SK-N-MC (cell line): ENCODE data around the gene APELA.

Experiments used
- DNase-seq: peaks from one replicate; pipeline ENCODE4 v3.0.0-alpha.2; 2011; ENCODE audit warnings: low read depth, low spot score
- H3K27ac ChIP-seq: fragments of 200-600 bp; sonication (generic); 2 replicates; pipeline ENCODE4 v1.5.1; 2016; ENCODE audit warnings: mixed run types
- H3K36me3 ChIP-seq: fragments of 200-600 bp; sonication (generic); 2 replicates; pipeline ENCODE4 v1.6.1; 2017; ENCODE audit warnings: antibody characterized with exemption, low read length, mixed read lengths; ENCODE audit not compliant: insufficient read depth
- H3K4me3 ChIP-seq: fragments of 200-600 bp; sonication (generic); 2 replicates; pipeline ENCODE4 v1.5.1; 2016
- H3K9ac ChIP-seq: fragments of 200-600 bp; sonication (generic); 2 replicates; pipeline ENCODE4 v1.8.0; 2017; ENCODE audit warnings: mixed run types, mixed read lengths; ENCODE audit not compliant: insufficient read length
- H3K9me3 ChIP-seq: fragments of 200-600 bp; sonication (generic); 2 replicates; pipeline ENCODE4 v1.6.1; 2017; ENCODE audit warnings: low read depth, mild to moderate bottlenecking, antibody characterized with exemption, low read length, moderate library complexity, mixed read lengths
- EZH2 ChIP-seq: fragments of 200-600 bp; sonication (generic); IDR thresholded peaks from one replicate; pipeline ENCODE4 v1.6.1; 2017; ENCODE audit warnings: antibody characterized with exemption
- FOXP2 ChIP-seq: optimal IDR thresholded peaks from 2 replicates; pipeline ENCODE3; 2011; ENCODE audit warnings: mild to moderate bottlenecking, moderate library complexity; ENCODE audit not compliant: insufficient read depth; ENCODE audit errors: extremely low read length, control extremely low read depth
- POLR2AphosphoS5 ChIP-seq: IDR thresholded peaks from 2 replicates; pipeline ENCODE4 v1.6.1; 2012; ENCODE audit warnings: mild to moderate bottlenecking, low read depth, low read length, borderline replicate concordance

The APELA gene

DNA sequence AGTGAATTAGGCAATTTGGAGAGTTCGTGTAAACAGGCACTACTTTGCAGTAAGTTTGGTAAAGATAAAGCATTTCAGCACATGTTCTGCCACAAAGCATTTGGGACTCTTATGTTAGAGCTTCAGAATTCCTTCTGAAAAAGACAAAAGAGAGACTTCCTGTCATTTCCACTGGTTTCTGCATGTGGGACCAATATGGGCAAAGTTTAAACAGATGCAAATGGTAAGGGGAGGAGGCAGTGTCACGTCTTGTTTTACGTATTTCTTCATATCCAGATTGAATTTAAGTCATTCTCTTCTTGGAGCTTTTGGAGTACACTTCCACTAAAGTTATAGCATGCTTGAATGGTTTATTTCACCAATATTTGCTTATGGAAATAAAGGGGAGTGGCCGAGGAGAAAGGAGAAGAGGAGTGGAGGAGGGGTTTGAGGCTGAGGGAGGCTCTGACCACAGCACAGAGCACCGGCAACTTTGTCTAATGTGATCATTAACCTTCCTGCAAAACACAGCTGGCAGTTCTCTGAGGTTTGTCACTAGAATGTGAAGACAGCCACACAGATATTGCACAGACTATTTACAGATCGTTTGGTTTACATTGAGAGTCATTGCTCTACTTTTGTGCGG is at the start of gene APELA:
Gene APELA, plus strand, starts transcription at position 479 of the 625 bp plus-strand sequence. CDS start 154 bp downstream, outside the sequence.
- DNase-seq = no peak
- H3K4me3 ChIP-seq = peak within 1 kb of the TSS; percentile 83
- H3K36me3 ChIP-seq = no peaks in the 10 kb centered on the region
- peak within 1 kb of the TSS; percentile 94 for H3K27ac ChIP-seq
- H3K9ac ChIP-seq = peak within 1 kb of the TSS; percentile 74
- peak; percentile 72 for TF ChIP-seq POLR2AphosphoS5
- TF ChIP-seq FOXP2 = no peak
- no peak for TF ChIP-seq EZH2
- no peaks in the 10 kb centered on the region for H3K9me3 ChIP-seq

DNA sequence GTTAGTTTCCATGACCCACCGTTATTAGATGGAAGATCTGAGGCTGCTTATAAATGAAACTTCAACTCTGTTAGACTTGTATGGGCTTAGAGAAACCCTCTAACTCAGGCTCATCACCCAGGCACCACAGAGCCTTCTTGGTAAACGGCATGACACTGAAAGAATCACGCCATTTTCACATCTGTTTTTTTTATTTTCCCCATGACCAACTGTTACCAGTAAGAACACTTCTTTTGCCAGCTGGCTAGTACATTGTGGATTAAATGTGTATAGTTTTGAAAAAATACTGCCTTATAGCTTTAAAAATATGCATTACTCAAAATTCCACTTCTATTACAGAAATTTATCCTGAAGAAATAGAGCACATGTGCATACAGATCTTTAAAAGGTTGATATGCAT is 48.0 kb upstream of the APELA start:
- DNase-seq = no peak
- H3K4me3 ChIP-seq = no peak overlapping the region
- no peaks in the 10 kb centered on the region for H3K36me3 ChIP-seq
- no peak overlapping the region for H3K9ac ChIP-seq
- H3K27ac ChIP-seq = peak overlapping the region; percentile 85
- TF ChIP-seq POLR2AphosphoS5 (no peak), FOXP2 (no peak), EZH2 (no peak)
- H3K9me3 ChIP-seq = no peaks in the 10 kb centered on the region

DNA sequence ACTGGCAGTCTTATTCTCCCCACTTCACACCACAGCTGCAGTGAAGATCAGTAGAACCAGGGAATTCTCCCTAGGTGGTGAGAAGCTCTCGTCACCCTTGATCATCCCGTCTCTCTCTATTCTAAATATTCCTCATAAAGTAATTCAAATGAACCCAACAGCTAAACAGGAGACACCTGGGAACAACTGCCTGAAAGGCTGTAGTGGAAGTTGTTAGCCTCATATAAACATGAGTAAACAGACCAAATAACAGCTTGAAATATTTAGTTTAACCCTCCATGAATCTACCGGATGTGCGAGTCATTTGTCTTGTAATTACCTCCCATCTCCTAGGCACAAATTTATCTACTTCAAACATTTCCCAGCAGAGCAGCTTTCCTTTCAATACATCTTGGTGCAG is 30.4 kb upstream of the APELA start:
- Histone ChIP-seq H3K27ac (peak overlapping the region; percentile 90), H3K9ac (peak overlapping the region; percentile 67), H3K36me3 (no peaks in the 10 kb centered on the region), H3K4me3 (peak overlapping the region; percentile 66), H3K9me3 (no peaks in the 10 kb centered on the region)
- DNase-seq = no peak
- no peak for TF ChIP-seq FOXP2
- TF ChIP-seq POLR2AphosphoS5 = no peak
- no peak for TF ChIP-seq EZH2

- peak overlapping the region; percentile 67 for H3K9ac ChIP-seq
- DNase-seq = no peak
- H3K4me3 ChIP-seq = peak overlapping the region; percentile 66
- no peak for TF ChIP-seq POLR2AphosphoS5
- TF ChIP-seq EZH2 = no peak
- TF ChIP-seq FOXP2 = no peak
- H3K9me3 ChIP-seq = no peaks in the 10 kb centered on the region
- H3K36me3 ChIP-seq = no peaks in the 10 kb centered on the region
- peak overlapping the region; percentile 90 for H3K27ac ChIP-seq
Observed at GRCh38 chr4:164847016-164847415, 30.0 kb upstream of the APELA start.

DNA sequence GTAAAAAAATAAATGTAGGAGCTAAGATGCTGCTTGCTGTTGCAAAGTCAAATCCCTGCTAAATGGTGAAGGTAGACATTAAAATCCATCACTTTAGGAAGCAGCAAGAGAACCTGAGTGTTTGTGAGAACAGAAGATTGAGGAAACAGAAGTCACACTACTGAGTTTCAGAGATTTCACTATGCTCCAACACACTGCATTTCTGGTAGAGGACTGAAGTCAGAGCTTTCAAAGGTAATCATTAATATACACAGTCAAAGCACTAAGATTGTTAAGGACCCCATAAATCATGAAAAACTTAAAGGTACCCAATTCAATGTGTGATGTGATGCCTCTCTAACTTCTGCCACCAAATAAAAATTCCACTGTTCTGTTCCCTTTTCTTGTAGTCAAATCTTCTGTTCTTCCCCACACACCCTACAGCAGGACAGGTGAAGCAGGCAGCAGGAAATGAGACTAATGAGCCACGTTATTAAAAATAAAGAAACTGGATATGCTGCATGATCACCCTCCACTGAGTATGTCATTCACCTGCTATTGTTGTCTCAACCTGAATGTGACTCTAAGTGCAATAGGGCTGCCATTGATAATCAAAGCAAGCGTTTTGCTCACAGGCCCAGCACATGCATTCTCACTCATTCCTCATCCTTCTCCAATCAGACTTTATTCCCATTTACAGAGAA is 28.9 kb upstream of the APELA start:
- TF ChIP-seq POLR2AphosphoS5 (no peak), EZH2 (no peak), FOXP2 (no peak)
- Histone ChIP-seq H3K4me3 (no peak overlapping the region), H3K9me3 (no peaks in the 10 kb centered on the region), H3K9ac (no peak overlapping the region), H3K27ac (peak overlapping the region; percentile 25; the same call in 1 of the 2 replicates), H3K36me3 (no peaks in the 10 kb centered on the region)
- no peak for DNase-seq

DNA sequence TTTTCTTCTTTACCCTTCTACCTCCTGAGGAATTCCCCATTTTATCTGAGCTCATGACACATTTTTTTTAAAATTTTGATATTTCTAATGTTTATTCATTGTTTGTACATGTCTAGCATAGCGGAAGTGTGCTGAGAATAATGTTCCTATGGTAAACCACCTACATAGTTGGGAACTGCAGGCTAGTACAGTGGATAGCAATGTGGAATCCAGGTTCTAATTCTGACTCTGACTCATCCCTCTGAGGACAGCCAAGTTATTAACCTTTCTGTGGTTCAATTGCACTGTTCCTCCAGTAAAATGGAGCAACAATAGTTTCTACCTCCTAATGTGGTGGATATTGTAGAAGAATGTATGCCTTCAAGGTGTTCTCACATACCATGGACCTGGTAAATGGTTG is 20.6 kb upstream of the APELA start:
- TF ChIP-seq POLR2AphosphoS5 (no peak), FOXP2 (no peak), EZH2 (no peak)
- Histone ChIP-seq H3K9me3 (no peaks in the 10 kb centered on the region), H3K36me3 (no peaks in the 10 kb centered on the region), H3K27ac (no peak overlapping the region), H3K9ac (no peak overlapping the region), H3K4me3 (no peak overlapping the region)
- no peak for DNase-seq

DNA sequence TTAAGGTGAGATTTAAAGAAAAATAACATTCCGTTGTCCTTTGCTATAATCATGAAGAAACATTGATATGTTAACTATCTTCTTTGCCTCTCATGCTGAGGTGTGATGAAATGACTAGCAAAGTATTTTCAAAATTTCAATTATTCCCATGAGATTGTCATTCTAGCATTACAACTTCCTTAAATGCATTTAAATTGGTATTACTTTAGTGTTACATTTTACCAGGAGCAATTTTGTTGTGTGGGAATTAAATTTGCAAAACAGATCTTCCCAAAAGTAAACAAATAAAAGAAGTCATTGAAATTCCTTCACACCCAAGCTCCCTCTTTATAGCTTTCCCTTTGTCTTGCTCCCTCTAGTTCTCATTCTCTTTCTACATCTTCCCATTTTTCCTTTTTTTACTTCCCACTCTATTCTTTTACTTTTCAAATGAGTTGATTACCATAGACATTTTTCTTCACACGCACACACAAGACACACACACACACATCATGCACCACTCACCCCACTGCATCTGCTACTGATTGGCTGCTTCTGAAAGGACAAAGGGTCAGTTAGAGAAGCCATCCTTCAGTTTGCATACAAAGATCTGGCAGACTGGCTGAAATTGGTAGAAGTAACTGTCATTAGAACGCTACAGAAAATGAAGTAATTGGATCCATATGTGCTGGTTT is 10.0 kb upstream of the APELA start:
- peak overlapping the region; percentile 49 for H3K9ac ChIP-seq
- DNase-seq = no peak
- H3K27ac ChIP-seq = peak overlapping the region; percentile 72

DNA sequence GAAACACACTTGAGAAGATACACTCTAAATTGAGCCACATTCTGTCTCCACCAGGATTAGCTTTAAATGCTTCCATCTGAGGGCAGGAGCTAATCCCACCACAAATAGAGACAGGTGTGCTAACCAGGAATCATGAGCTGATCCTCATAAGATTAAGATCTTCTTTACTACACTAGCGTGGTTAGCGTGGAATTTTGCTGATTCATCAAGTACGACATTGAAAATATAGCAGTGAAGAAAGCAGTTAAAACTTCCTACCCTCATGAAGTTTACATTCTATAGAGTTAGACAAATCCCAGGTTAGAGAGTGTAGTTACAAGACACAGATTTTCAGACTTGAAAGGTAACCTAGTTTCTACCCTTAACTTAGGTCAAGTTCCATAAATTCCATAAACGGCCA is 5.3 kb upstream of the APELA start:
- Histone ChIP-seq H3K9ac (no peak overlapping the region), H3K9me3 (no peaks in the 10 kb centered on the region), H3K27ac (no peak overlapping the region), H3K36me3 (no peaks in the 10 kb centered on the region), H3K4me3 (no peak overlapping the region)
- no peak for TF ChIP-seq FOXP2
- TF ChIP-seq EZH2 = no peak
- TF ChIP-seq POLR2AphosphoS5 = no peak
- DNase-seq = no peak

More for the DNA sequence above, 10.0 kb upstream of the APELA start:
- H3K4me3 ChIP-seq = peak overlapping the region; percentile 72
- no peaks in the 10 kb centered on the region for H3K9me3 ChIP-seq
- no peak for TF ChIP-seq POLR2AphosphoS5
- TF ChIP-seq FOXP2 = no peak
- no peak for TF ChIP-seq EZH2
- H3K36me3 ChIP-seq = no peaks in the 10 kb centered on the region
